HG03457 (cell line): ENCODE measurements around the gene MIB1.
A peak's percentile ranks its signal among the peaks of the same experiment; 100 is the strongest.

Source experiments
- ATAC-seq: cut with Tn5 transposase; IDR thresholded peaks from one replicate; pipeline ENCODE4 v1.9.1; 2021; ENCODE audit warnings: moderate number of reproducible peaks; ENCODE audit not compliant: unreplicated experiment

MIB1 gene

DNA sequence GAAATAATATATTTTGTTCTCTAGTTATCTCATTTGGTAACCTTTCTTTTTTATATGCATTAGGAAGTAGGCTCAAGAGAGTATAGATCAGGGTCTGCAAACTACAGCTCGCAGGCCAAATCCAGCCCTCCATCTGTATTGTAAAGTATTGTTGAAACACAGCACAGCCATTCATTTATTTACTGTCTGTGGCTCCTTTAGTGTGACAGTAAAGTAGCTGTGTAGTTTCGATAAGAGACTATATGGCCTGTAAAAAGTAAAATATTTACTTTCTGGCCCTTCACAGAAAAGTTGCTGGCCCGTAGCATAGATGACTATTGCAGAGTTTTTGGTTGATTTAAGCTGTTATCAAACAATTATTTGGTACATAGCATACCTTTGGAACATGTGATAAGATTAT is 67.6 kb downstream of the MIB1 start:
- ATAC-seq = no peak

DNA sequence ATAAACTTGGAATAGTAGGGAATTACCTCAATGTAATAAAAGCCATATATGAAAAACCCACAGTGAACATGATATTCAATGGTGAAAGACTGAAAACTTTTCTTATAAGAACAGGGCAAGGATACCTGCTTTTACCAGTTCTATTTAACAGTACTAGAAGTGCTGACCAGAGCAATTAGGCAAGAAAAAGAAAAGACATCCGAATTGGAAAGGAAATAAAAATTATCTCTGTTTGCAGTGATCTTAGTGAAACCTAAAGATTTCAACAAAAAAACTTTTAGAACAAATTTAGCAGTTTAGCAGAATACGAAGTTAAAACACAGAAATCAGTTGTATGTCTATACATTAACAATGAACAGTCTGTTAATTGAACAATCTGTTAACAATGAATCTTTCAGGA is 69.1 kb downstream of the MIB1 start:
- ATAC-seq = no peak

DNA sequence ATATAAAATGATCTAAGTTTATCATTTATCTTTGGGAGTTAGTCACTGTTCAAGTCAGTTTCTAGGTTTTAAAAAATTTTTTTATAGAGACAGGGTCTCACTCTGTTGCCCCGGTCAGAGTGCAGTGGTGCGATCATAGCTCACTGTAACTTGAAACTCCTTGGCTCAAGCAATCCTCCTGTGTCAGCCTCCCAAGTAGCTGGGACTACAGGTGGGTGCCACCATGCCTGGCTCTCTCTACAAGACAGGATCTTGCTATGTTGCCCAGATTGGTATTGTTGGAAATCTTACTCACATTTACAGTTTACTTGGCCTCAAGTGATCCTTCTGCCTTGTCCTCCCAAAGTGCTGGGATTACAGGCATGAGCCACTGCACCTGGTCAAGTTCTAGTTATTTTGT is 74.5 kb downstream of the MIB1 start:
- ATAC-seq = no peak

DNA sequence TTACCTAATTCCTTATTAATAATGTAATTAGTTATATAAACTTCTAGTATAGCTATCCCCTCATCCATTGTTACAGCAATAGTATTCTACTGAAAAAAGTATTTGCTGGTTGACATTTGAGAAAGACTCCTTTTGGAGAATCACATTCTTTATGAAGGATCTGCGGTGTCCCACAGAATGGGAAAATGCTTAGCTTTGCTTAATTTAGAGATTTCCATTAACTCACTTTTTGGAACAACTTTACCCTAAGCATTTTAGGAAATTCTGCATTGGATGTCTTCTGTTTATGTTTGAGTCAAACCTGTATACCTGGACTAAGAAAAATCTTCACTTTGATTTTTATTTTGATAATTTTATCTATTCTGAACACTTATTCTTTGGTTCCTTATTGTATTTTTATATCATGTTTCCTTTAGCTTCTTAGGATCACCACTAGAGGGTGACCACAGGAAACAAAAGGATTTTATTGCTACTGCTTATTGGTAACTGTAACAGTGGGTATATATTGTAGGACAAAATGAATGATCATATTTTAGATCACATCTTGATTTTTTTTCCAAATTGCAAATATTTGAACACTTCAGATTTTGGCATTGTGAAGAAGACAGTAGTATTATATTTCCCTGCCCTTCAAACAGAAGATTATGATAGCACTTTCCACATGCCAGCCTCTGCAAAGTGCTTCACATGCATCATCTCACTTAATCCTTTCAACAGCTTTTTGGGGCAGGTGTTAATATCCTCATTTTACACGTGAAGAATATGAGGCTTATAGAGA is 79.6 kb downstream of the MIB1 start:
- ATAC-seq = no peak

DNA sequence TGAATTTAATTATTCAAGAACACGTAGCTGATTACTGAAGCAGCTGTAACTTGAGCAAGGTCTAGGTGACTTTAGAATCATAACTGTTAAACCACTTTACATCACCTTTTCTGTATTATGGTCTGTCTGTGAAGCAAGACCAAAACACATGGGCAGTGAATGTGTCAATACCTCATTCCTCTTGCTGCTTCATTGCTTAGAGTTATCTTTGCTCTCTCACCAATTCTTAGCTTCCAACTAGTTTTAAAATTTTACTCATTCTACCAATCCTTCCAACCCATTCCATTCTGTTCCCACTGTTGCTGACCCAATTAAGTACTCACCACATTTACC is 80.2 kb downstream of the MIB1 start:
- no peak for ATAC-seq

DNA sequence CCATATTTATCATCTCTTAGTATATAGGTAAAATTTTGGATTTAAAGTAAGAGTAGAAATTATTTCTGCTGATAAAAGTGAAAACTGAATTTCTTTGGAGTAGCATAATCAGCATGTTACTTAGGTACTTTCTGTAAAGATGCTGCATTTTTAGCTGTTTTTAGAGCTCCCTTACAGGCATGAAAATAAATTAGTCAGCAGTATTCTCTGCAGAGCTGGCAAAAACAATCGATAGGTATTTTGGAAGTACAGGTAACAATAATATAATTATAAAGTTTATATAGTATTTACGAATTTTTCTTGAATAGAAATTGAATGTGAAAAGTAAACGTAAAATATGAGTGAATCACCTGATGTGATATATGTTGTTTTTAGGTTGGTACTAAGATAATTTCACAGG is 83.3 kb downstream of the MIB1 start:
- no peak for ATAC-seq

DNA sequence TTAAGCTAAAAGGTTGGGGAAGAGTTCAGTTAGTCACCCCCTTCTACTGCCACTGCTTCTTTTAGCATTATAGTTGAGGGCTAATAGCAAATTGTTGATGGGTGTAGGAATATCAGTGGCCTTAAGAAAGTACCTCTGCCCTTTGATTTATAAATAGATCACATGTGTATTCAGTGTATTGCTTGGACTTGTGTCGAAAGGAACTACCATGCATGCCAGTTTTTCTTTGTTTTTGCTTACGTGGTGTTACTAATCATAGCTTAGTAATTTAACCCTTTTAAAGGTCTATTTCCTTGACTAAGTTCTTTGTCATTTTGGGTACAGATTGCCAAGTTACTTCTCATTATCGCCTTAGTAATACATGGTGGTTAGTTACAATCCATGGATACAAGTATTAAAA is 85.6 kb downstream of the MIB1 start:
- ATAC-seq = no peak

DNA sequence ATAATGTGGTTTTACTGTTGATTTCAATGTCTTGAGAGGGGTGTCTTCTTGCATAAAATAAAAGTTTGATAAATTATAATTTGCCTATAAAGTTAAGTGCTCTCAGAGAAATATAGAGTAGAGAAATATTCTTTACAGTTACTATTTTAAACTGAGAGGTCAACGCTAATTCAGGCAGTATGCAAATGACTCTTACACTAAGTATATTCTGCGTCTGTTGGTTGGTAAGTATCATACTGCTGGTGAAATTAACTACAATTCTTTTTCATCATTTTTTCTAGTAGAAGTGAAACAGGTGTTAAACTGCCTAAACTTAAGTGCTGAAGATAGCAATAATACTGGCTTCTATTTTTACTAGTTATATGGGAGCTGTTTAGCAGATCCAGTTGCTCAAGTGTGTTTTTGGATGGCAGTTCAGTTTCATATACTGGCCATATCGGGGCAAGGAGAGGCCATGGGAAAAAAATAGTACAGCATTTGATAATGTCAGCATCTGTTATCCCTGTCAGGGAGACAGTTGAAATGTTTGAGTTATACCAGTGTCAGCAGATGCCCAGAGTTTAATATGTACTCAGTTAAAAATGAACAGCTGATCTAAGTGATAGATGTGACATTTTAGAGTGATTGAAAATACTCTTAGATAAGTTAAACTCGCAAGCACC is 86.2 kb downstream of the MIB1 start:
- ATAC-seq = no peak

DNA sequence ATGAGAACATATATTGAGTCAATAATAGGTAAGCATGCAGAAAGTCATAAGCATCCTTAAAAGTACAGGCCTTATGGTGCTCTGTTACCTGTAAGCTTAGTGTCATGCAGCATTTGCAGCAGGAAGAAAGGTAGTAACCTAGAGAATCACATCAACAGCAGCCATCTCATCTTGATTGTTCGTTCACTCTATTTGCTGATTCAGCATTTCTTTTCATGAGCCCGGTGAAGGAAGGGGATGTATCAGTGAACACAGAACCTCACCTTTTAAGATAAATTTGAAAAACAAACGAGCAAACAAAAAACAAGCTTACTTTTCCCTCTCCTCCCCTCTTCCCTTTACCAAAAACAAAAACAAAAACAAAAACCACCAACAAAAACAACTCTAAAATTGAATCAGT is 89.9 kb downstream of the MIB1 start:
- no peak for ATAC-seq

DNA sequence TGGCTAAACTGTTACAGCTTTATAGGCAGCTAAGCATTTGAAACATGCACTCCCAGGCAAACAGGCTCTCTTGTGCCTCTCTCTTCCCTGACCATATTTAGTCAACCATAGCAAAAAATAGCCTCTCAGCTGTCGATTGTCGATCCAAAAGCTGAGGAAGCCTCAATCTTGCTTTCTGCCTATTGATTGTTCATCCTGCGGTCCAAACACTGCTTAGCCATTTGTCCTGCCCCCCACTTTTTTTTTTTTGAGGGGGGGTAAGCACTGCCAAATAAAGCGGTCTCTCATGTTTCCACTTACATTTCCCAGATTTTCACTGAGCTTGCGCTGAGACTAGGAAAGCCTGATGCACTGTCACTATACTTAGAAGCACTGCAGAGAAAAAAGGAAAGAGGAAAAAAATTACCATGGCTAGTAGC is 90.8 kb downstream of the MIB1 start:
- ATAC-seq = no peak

DNA sequence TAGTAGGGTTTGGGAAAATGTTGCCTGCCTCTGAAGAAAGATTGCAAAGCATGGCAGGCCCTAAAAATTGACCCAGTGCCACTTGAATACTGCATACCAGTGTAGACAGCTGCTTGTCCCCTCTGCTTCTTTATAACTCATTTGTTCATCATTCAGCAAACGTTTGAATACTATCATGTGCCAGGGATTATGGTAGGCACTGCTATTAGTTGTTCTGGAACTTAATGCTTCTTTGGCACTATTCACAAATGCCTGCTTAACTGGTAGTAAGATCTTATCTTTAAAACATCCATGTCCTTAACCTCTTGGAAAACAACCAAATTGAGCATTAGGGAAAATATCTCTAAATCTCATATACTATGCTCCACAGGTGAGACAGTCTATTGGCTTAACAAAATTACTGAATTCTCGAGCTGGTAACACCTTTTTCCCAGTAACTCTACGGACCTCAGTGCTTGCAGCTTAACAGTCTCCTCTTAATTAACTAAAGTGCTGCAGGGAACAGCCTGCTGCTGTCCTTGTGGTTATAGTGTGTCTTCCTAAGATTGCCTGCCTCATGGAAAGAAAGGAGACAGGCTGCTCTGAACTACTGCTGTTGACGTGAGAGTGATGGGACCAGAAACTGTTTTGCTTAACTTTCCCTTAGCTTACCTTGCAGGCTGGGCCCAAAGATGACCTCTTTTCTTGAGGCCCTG is 93.2 kb downstream of the MIB1 start:
- no peak for ATAC-seq

DNA sequence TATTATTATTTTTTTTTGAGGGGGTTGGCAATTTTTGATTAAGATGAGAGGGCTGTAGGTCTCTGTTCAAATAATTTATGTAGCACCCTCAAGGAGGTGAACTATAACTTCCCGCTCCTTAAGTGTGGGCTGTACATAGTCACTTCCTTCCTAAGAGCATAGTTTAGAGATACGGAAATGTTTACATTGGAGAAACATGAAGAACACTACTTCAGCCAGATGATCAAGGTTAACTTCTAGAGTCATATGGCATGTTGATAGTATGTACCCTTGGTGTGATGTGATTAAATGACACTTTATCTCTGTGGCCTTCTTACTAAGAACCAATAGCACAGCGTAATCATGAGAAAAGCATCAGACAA is 93.7 kb downstream of the MIB1 start:
- ATAC-seq = no peak

DNA sequence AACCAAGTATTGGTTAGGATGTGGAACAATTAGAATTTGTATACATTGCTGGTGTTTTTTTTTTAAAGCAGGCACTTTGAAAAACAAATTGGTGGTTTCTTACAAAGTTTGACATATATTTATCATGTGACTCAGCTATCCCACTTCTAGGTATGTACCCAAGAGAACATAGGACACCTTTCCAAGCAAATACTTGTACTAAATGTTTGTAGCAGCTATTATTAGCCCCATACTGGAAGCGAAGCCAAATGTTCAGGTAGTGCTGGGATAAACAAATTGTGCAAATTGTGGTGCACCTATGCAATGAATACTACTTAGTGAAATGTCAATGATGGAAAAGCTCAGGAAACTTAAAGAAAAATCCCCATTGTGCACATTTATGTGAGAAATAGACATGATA is 101.0 kb downstream of the MIB1 start:
- ATAC-seq = no peak

DNA sequence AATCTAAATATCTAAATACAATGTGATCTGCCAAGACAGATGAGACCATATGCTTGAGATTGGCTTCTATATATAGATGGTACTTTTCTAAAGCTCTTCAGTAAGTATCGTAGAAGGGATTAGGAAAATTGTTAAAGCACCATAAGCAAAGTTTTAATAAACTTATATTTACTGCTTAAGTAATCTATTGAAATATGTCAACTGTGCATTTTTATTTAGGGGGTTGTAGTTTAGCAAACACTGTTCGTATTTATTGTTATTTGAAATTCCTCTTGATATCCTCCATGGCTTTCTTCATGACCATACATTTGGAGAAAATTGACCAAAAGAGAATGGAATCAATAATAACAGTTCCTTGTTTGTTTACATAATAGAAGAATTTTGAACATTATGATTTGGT is 102.7 kb downstream of the MIB1 start:
- no peak for ATAC-seq

DNA sequence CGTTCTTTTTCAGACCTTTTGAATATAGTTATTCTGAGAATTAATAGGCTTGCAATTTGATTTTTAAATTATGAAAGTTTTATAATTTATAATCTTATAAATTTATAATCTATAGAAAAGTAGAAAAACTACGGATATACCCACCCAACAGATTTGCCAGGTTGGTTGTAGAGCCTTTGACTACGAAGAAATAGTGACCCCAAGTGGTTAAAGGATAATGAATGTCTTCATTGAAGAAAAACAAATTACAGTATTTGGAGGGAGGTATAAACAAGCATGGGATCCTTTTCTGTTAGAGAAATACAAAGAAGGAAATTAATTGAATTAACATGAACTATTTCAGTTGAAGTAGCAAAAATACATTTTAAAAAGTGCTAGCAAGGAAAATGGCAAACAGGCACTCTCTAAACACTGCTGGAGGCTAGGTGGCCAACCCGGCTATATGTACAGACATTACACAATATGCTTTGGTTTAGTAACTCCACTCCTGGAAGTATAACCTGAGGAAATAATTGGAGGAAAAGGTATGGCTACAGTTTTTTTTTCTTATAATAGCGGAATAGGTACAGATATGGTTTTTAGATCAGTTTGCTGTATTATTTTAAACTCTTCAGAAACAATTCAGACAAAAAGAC is 110.9 kb downstream of the MIB1 start:
- no peak for ATAC-seq

DNA sequence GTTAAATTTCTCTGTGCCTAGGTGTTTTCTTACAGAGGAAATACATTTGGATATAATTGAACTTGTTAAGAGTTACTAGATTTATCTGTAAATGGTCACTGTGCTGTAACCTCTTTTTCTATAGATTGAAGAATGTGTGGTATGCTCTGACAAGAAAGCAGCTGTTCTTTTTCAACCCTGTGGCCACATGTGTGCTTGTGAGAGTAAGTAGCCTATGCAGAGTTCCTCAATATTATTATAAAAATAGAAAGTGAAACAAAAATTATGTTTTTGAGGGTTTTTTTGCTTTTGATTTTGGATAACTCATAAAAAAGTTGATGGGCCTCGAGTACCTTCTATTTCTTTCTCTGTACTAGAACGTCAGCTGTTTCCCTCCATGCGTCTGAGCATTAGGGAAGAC is 112.4 kb downstream of the MIB1 start:
- ATAC-seq = peak; percentile 81

DNA sequence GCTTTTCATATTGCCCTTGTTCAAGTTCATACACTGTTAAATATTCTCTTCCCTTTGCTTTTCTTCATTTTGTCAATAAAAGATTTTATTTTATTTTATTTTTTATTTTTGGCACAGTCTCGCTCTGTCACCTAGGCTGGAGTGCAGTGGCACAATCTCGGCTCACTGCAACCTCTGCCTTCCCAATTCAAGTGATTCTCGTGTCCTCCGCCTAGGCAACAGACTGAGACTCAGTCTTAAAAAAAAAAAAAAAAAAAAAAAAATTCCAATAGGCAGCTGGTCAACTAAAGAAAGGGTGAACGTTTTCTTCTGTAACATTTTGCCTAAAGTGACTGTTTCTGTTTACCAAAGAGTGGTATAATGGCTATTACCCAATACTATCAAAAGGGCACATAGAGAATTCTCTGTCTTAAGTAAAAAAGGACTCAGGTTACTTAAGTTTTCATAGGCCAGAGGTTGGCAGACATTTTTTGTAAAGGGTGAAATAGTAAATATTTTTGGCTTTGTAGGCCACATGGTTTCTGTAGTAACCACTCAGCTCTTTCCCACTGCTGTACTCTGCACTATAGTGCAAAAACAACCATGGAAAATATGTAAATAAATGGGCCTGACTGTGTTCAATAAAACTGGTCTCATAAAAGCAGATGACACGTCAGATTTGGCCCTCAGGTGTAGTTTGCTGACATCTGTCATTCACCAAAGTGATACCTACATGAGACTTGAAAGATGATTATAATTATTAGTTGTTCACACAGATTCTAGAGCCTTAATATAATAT is 113.4 kb downstream of the MIB1 start:
- no peak for ATAC-seq

DNA sequence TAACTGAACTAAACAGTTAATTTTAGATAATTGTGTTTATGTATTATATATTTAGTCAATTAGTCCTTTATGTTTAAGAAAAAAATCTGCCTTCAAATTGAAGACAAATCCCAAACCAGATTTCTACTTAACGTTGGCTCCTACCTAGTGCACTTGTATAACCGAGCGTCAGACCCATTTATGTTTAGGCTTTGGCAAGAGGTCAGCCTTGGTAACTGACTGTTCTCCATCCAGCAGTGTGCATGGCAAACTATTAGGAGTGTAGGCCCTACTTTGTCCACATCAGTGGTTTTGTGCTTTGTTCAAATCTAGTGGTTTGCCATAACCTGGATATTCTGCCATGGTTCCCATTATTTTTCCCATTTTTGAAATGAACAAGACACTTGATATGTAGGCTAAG is 114.8 kb downstream of the MIB1 start:
- no peak for ATAC-seq

DNA sequence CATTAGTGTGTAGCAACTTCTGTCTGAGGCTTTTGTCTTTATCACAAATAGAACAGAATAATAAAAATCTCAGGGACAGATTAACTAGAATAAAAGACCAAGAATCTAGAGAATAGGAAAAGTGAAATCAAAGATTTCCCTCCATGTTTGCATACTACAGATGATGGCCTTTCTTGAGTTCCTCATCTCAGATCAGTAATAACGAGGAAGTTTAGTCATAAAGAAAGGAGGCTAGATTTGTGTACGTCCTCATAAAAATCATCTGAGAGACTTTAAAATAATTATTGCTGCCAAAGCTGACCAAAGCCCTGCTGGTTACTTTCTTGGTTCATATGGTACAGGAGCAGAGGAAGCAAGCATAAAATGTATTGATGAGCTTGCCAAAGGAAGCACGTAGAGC is 117.3 kb downstream of the MIB1 start:
- no peak for ATAC-seq

DNA sequence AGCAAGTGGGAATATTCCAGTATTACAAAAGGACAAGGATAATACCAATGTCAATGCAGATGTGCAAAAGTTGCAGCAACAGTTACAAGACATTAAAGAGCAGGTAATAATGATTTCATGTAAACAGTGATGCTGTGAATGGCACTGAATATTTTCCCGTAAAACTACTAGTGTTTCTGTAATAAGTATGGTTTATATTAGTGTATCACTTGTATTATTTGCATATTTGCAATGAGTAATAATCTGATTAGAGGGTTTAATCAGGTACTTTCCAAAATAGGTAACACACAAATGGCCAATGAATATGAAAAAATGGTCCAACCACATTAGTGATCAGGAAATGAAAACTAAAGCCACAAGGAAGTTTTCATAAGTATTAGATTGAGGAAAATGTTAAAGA is 118.0 kb downstream of the MIB1 start:
- no peak for ATAC-seq

DNA sequence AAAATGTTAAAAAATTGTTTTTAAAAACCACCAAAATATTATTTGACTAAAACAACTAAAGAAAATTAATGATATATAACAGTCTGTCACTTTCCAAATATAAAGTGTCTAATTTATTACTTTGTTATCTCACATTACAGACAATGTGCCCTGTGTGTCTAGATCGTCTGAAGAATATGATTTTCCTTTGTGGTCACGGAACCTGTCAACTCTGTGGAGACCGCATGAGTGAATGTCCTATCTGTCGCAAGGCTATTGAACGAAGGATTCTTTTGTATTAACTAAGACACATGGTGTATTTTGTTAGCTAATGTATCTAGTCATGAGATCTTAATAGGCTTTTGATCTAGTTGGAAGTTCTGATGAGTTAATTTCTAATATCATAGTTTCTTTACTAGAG is 123.8 kb downstream of the MIB1 start:
- no peak for ATAC-seq
